Muscle of arm (tissue), 12 donors: ENCODE measurements around the gene XPO5. TPM values are rescaled to one million over a fixed set of nuclear protein-coding genes. Genes with fewer than 3 reads are reported as not detected.

ENCODE experiments used
- DNase-seq: peaks from one replicate; pipeline ENCODE4 v3.0.0-alpha.2; 2013
- polyA plus RNA-seq, 12 donors: library from polyadenylated mRNA; unstranded; fragments of 120-200 nt; gene quantifications; one replicate each; pipeline ENCODE4 v1.2.1, GENCODE V29; 2013; ENCODE audit not compliant: insufficient read length in 12 of 12

The XPO5 gene
- polyA plus RNA-seq, 12 donors: 22.5 to 39.6 (median 27.7) TPM; not detected in 1

DNA sequence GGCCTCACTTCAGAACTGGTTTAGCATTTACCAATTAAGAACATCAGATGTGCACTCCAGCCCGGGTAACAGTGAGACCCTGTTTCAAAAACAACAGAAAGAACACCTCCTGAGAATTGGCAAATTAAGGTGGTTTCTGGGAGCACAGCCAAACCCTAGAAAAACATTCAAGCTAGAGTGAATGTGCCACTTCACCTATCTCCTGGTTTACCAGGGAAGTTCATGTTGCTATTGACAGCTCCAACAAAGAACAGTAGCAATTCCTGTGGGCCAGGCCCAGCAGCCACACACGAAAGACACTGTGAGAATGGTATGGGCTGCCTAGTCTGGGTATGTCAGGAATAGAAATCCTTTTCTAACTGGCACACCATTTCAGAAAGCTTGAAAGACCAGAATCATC lies 54.0 kb downstream of the XPO5 start:
- no peak for DNase-seq

DNA sequence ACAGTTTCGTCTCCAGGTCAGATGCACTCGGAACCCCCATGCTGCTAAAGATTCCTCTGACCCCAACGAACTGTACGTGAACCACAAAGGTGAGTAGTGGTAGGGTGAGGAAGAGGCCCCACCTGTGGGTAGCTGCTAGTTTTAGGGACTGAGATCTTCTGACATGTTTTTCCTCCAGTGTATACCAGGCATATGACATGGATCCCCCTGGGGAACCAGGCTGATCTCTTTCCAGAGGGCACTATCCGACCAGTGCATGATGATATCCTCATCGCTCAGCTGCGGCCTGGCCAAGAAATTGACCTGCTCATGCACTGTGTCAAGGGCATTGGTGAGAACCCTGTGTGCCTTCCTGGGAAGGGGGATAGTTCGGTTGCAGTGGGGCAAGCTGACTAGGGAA lies 55.7 kb downstream of the XPO5 start:
- DNase-seq: no peak

DNA sequence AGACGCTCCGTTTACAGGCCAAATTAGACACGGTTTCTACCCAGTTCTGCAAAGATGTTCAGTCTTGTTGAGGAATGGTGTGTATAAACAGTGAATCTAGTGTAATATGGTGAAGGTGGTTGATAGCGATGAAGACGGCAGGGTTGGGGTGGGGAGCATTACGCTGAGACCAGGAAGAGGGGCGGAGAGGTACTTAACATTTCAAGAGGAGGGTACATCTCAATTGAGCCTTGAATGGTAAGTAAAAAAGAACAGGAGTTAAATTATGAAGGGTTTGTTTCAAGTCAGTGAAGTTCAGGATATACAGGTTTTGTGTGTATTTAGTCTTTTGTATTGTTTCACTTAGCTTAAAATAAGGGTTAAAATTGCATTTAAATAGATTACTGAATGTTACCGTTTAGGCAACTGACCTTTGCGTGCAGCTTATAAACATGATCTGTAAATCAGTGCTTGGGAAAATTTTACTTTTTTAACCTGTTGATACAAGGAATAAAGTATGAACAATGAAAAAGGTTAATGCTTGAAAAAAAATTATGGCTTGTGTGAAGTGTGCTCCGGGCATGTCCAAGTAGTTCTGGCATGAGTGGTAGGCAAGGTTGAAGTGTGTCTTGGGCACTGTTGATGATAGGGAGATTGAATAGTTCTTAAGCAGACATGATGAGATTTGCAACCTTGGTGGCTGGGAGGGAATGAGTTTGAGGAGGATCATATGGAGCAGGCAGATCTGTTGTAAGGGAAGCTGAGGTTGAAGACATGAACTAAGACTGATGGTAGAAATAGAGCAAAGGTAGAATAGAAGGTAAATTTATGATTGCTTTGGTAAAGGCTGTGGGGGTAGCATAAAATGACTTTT lies 58.1 kb downstream of the XPO5 start:
- DNase-seq: no peak

DNA sequence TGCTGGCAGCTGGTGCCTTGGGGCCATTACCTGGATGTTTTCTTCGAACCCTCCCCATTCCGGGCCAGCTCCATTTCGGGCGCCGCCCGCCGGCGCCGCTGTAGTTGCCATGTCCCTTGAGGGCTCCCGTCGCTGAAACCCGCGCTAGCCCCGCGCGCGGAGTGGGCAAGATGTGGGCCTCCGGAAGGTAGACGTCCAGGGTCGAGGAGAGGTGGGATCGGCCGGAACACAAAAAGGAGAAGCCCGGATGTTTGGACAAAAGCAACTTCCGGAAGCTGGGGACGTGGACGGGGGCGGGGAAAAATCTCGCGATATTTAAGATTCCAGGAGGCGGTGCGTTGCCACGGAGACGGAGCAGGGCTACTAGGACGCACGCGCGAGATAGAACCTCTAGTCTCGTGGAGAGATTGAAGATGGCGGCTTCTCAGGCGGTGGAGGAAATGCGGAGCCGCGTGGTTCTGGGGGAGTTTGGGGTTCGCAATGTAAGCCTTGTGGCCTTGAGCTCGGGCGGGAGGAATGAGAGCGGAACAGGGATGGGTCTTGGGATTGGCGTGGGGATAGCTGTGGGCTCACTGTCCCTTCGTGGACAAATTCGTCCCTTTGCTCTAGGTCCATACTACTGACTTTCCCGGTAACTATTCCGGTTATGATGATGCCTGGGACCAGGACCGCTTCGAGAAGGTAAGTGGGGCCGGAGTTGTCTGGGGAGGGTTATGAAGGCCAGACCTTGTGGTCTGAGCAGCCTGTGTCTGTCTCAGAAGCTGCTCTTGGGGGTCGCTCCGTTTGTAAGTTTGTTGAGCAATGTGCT lies 58.9 kb downstream of the XPO5 start, which contains the start of the genes POLR1C and YIPF3:
Gene POLR1C (plus strand): TSS at position 393 of the 808 bp plus-strand sequence. CDS start 21 bp downstream, at position 414.
Gene YIPF3 (minus strand): TSS at position 230 of the 808 bp plus-strand sequence. CDS start 119 bp downstream, at position 111.
- DNase-seq: peak; percentile 97

DNA sequence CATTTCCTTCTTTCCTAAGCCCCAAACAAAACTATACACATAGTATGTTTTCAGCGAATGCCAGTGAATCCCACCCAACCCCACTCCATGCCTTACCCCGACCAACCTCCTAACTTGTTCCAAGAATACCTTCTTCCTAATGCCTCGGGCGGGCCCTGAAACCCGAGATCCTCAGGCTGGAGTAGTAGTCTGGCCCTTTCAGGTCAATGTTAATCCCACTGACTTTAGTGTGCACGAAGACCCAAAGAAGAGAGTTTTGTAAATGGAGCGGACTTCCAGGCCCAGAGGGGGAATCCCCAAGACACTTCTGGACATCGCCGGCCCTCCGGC lies 59.5 kb downstream of the XPO5 start:
- no peak for DNase-seq

DNA sequence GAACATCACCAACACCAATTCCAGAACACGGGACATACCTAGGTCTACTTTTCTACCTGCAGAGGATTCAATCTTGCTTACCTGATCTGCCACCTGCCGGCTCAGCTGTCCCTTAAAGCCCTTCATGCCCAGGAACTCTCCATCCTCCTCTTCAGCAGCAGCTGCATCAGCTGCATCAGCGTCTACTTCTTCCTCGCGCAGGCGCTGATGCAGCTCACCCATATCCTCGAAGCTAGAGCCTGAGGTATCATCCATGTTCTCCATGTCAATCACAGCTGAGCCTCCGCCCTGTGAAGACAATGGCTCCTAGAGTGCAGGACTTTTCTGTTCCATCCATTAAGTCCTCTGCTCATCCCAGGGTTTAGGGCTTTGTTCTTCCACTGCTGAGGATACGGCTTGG lies 60.0 kb downstream of the XPO5 start:
- DNase-seq: no peak

DNA sequence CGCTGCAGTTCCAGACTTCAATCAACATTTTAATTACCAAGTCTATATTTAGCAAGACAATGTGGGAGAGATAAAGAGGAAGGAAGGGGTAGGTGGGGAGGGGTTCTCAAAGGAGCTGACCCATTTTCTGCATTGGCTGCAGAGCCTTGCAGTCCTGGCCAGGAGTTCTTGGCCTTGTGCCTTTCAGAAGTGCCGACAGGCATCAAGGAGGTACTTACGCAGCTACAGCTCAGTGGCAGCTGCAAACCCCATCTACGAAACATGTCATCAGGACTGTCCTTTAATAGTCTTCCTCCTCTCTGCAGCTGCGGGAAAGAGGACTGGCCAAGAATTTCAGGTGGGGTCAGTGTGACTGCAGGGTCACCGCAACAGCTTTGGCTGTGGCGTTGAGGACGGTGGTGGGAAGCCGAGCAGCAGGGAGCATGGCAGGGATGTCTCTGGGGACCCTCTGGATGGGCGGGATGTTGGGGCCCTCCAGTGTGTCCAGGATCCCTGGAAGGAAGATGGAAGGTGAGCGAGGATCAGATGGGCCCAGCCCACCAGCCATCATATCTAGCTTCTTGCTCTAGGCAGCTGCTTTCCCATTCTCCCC lies 63.9 kb downstream of the XPO5 start:
- no peak for DNase-seq

DNA sequence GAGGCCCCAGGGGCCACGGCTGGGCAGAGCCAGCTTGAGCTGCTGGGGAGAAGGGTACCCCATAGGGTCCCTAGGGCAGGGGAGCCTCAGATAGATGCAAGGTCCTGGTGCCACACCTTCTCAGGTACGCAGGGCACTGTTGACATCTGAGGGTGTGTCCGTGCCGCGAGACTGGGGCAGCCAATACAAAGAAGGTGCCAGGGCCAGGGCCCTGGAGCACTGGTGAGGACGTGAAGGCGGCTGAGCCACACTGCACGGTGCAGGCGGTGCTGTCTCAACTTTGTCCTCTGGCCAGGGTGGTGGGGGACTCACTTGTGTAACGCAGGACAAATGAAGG lies 65.0 kb downstream of the XPO5 start:
- DNase-seq: no peak

DNA sequence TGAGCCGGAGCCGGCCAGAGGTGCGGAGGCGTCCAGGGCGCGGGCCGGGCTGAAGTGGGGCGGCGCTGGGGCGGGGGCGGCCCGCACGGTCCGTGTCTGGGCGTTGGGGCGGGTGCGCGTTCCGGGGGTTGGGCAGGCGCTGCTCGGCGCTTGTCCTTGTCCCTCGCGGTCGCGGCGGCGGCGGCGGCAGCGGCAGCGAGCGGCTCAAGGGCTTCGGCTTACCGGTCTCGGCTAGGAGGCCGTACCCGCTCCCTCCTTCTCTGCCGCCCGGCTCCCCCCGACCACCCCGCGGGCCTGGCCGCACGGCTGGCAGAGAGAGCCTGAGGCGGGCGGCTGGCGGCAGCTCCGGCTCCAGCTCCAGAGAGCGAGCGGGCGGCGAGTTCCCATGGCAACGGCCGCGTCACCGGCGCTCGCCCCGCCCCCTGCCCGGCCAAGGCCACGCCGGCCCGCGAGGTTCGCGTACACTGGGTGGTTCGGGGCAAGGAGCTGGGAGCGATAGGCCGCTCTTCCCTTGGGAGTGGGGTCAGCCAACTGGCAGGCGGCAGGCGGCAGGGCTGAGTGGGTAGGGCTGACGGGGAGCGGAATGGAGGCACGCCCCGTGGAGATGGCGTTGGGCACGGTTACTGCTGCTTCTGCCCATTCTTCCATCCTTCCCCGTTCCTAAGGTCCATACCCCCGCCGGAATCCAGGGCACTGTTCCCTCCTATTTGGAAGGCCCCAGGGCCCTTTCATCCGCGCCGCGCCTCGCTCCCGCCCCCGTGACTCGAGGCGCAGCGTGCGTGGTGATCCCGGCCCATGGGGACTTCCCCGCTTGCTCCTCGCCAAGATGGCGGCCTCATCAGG lies 65.6 kb downstream of the XPO5 start, which contains the start of gene LRRC73:
Gene LRRC73 (minus strand): TSS at position 363 of the 843 bp plus-strand sequence. CDS start 561 bp downstream, outside the sequence.
- peak; percentile 77 for DNase-seq

DNA sequence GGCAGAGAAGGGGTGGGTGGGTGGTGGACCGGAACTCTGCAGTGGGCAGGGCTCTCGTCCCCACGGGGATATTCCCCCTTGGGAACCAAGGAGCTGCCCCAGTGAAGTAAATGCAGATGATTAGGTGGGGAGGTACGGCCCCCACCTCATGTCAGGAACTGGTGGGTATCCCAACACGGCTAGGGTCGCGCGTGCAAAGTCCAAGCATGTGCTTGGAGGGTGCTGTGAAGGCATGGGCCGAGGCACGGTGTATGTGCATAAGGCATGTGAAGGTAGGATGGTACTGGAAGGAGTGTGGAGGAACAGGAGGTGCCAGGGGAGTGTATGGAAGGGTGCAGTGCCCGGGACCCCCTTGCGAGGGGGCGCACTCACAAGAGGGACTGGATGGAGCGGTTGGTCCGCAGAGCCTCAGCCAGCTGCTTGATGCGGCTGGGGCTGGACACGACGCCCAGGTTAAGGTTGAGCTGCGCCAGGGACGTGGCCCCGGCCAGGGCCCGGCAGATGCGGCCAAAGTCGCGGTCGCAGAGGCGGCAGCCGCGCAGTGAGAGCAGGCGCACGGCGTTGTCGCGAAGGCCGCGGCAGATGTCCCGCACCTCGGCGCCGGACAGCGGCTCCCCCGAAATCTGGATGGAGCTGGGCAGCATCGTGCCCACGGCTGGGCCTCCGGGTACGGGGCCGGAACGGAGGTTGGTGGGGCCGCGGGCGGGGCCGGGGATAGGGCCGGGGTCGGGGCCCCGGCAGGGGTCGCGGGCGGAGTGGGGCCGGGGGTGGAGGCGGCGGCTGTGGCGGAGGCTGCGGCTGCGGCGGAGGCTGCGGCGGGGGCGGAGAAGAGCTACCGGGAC lies 66.5 kb downstream of the XPO5 start:
- DNase-seq: no peak

DNA sequence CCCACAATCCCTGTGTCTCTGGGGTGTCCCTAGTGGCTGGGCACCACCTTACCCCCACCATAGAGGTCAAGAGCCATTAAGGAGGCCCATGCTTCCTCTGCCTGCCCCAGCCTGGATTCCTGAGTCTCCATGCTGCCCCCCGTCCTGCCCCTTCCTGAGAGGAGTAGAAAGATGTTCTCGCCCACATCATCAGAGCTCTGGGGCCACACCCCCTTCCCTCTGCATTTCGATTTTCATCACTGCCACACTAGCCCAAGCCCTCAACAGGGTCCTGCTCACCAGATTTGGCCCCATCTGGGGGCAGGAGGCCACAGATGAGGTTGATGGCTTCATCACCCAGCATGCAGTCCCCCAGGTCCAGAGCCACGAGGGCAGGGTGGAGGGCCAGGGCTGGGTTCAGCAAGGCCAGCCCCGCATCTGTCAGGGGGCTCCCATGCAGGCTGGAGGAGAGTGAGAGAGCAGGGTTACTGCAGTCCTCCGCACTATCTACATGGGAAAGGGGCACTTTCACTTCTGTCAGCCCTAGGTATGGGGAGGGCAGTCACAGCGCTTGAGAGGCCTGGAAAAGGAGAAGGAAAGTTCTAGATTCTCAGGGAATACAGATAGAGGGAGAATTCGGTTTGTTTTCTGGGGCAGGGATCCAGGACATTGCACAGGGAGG lies 67.2 kb downstream of the XPO5 start:
- no peak for DNase-seq

DNA sequence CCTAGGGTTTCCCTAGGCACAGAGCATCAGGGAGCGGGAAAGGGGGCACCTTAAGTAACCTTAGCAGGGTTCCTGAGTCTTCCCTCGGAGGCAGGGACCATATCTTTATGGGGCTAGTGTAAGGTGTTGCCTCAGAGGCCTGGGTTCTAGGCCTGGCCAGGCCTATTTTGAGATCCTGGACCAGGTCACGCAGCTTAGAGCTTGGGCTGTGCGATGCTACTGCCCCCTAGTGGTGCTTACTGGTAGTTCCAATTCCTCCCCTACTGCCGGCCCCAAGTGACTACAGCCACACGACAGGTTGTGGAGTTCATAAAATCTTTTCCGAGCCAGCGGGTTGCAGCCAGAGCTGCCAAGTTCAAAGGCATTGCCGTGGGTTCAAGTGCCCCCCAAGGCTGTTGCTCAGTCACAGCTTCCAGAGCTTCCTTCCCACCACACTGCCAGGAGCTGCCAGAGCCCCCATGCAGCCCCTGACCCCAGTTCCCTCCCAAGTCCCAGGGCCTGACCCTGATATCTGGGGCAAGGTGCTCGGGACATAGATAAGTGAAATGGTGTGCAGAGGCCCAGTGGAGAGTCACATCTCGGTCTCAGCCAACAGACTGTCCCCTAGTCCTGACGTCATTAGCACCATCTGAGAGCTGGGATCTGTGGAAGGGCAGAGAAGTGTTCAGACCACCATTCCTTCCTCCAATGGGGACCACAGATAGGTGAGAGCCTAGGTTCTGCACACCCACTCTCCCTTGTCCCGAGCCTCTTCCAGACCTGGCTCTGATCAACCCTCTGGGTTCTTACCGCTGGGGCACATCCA lies 69.0 kb downstream of the XPO5 start:
- peak; percentile 91 for DNase-seq

DNA sequence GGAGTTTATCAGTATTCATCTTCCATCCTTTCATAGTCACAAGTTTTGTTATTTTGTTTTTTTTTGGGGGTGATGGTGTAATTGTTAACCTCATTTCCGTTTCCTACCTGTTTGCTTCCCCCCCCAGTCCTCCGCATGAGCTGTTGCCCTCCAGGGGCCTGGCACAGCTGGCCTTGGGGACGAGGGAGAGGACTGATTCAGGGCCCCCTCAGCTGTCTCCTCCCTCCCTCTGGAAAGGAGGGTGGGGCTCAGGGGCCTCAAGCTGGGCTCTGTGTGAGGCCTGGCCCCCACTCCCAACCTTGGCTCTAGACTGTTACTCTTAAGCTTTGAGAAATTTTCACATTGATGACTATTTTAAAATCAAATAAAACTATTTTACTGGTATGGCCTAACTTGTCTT lies 69.7 kb downstream of the XPO5 start:
- no peak for DNase-seq

DNA sequence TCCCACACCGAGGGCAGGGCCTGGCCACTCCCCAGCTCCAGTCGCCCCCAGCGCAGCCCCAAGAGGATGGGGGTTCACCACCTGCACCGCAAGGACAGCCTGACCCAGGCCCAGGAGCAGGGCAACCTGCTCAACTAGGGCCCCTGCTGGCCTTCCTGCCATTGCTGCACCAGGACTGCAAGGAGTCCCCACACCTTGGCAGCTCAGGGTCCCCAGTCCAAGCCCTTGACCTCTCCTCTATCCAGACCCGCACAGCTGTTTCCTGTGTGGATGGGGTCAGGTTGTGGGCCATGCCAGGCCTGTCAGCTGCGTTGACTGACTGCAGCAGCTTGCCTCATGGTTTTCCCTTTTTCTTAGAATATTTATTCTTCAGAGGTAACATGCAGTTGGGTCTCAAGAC lies 70.1 kb downstream of the XPO5 start:
- DNase-seq: no peak

DNA sequence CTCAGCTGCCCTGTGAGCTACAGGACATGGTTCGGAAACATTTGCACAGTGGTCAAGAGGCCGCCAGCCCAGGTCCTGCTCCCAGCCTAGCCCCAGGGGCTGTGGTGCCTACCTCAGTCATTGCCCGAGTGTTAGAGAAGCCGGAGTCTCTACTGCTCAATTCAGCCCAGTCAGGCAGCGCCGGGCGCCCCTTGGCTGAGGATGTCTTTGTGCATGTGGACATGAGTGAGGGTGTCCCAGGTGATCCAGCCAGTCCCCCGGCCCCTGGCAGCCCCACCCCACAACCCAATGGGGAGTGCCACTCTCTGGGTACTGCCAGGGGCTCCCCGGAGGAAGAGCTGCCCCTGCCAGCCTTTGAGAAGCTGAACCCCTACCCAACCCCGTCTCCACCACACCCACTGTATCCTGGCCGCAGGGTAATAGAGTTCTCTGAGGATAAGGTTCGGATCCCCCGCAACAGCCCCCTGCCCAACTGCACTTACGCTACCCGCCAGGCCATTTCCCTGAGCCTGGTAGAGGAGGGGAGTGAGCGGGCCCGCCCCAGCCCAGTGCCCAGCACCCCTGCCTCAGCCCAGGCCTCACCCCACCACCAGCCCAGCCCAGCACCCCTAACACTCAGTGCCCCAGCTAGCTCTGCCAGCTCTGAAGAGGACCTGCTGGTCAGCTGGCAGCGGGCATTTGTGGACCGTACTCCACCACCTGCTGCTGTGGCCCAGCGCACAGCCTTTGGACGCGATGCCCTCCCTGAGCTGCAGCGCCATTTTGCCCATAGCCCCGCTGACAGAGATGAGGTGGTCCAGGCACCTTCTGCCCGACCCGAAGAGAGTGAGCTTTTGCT lies 70.9 kb downstream of the XPO5 start:
- no peak for DNase-seq

DNA sequence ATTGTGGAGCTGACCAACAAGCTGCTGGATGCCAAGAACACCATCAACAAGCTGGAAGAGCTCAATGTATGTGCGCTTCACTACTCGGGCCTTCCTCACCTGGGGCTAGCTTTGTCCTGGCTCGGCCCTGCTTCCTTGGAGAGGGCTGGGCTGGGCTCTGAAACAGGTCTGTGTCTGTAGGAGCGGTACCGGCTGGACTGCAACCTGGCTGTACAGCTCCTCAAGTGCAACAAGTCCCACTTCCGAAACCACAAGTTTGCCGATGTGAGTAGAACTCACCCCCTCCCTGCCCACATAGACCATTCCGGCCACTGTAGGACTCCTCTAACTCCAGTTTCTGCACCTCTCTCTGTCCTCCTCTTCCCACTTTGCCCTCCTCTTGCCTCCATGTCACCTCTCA lies 72.4 kb downstream of the XPO5 start:
- DNase-seq: no peak

DNA sequence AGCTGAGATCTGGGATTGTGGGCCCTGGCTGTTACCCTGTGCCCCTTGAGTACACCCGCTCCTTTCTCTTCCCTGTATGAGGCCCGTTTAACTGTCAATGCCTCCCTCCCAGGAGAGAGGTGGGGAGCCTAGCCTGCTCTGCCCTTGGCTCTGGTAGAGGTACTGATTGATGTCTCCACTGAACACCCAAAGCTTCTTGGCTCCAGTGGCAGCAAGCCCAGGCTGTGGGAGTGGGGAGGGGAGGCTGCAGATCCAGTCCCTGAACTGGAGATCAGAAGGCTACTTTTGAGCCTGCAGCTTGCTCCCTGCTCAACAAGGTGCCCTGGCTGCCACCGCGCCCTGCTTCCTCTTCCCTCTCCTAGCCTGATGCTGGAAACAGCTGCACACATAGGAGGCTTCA lies 73.2 kb downstream of the XPO5 start:
- DNase-seq: no peak

DNA sequence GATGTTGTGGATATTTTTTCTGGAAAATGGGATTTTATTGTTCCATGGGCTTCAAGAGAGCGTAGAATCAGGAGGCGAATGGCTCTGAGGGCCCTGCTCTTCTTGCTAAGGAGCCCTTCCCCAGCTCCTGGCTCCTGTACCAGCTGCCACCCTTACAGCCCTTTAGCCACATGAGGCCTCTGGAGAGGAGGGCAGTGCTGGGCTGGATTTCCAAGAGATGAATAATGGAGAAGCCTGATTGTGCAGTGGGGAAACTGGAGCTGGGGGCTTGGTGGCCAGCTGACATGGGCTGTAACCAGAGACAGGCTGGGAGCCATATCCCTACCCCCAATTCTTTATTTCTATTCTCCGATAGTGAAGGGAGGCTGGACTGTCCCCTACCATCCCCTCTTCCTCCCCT lies 74.9 kb downstream of the XPO5 start:
- no peak for DNase-seq
